HG03521 (cell line): ENCODE results near the gene EARS2.
"Not testable (repeated sequence)": the region's sequence is repeated elsewhere in the genome, so short reads cannot be mapped to it uniquely, and the experiment has no call there.

Experiments
- ATAC-seq: cut with Tn5 transposase; IDR thresholded peaks from one replicate; pipeline ENCODE4 v1.9.1; 2021; ENCODE audit warnings: mild to moderate bottlenecking, moderate library complexity; ENCODE audit not compliant: unreplicated experiment

EARS2 gene

GRCh38 chr16:23485257-23485614, 71.9 kb downstream of the EARS2 start:
- no peak for ATAC-seq

GRCh38 chr16:23484510-23485256, 72.5 kb downstream of the EARS2 start:
- no peak for ATAC-seq

- ATAC-seq = not testable (repeated sequence)
These were observed 73.7 kb downstream of the EARS2 start for GRCh38 chr16:23483492-23483891.

GRCh38 chr16:23482778-23483177, 74.4 kb downstream of the EARS2 start:
- ATAC-seq = no peak

GRCh38 chr16:23480257-23480656, 76.9 kb downstream of the EARS2 start:
- no peak for ATAC-seq

GRCh38 chr16:23479138-23479537, 78.0 kb downstream of the EARS2 start:
- ATAC-seq = no peak

GRCh38 chr16:23478566-23478965, 78.6 kb downstream of the EARS2 start:
- ATAC-seq = no peak

GRCh38 chr16:23476289-23476688, 80.9 kb downstream of the EARS2 start:
- ATAC-seq = no peak
